GM19328 (cell line): ENCODE results near the gene POU6F1.
"Not testable (repeated sequence)": the region's sequence is repeated elsewhere in the genome, so short reads cannot be mapped to it uniquely, and the experiment has no call there.

Source experiments
- ATAC-seq: cut with Tn5 transposase; IDR thresholded peaks from one replicate; pipeline ENCODE4 v1.9.1; 2021; ENCODE audit warnings: mild to moderate bottlenecking, moderate library complexity; ENCODE audit not compliant: unreplicated experiment

POU6F1 gene

GRCh38 chr12:51217968-51218606 lies at the start of gene POU6F1:
TSS of gene POU6F1 (minus strand) at chr12:51218062. CDS start at chr12:51206836, 11,226 bp downstream.
- peak; percentile 67 for ATAC-seq

- no peak for ATAC-seq
Measured at GRCh38 chr12:51265024-51265423, 47.2 kb upstream of the POU6F1 start.

GRCh38 chr12:51264297-51264696 lies 46.4 kb upstream of the POU6F1 start:
- ATAC-seq, result no peak

- ATAC-seq, result no peak
Measured at GRCh38 chr12:51263341-51263740, 45.5 kb upstream of the POU6F1 start.

- ATAC-seq, result no peak
Measured at GRCh38 chr12:51262758-51263177, 44.9 kb upstream of the POU6F1 start.

GRCh38 chr12:51259600-51259999 lies 41.7 kb upstream of the POU6F1 start:
- ATAC-seq, result not testable (repeated sequence)

- no peak for ATAC-seq
Measured at GRCh38 chr12:51254536-51254935, 36.7 kb upstream of the POU6F1 start.

GRCh38 chr12:51253276-51253675 lies 35.4 kb upstream of the POU6F1 start:
- ATAC-seq, result no peak

- ATAC-seq, result no peak
Measured at GRCh38 chr12:51247523-51248206, 29.8 kb upstream of the POU6F1 start.

GRCh38 chr12:51246254-51246853 lies 28.5 kb upstream of the POU6F1 start:
- ATAC-seq, result no peak

- ATAC-seq, result no peak
Measured at GRCh38 chr12:51245476-51246253, 27.8 kb upstream of the POU6F1 start.

- no peak for ATAC-seq
Measured at GRCh38 chr12:51244269-51244668, 26.4 kb upstream of the POU6F1 start.

GRCh38 chr12:51242876-51243275 lies 25.0 kb upstream of the POU6F1 start:
- ATAC-seq, result no peak

- ATAC-seq, result no peak
Measured at GRCh38 chr12:51242120-51242519, 24.3 kb upstream of the POU6F1 start.

- no peak for ATAC-seq
Measured at GRCh38 chr12:51240971-51241370, 23.1 kb upstream of the POU6F1 start.

GRCh38 chr12:51238510-51239334 lies 20.9 kb upstream of the POU6F1 start, which contains the start of gene DAZAP2:
TSS of gene DAZAP2 (plus strand) at chr12:51238826. CDS start at chr12:51238908, 82 bp downstream.
- peak; percentile 83 for ATAC-seq

- peak; percentile 9 for ATAC-seq
Measured at GRCh38 chr12:51238037-51238509, 20.2 kb upstream of the POU6F1 start.

GRCh38 chr12:51234530-51234929 lies 16.7 kb upstream of the POU6F1 start:
- ATAC-seq, result no peak

GRCh38 chr12:51232642-51233041 lies 14.8 kb upstream of the POU6F1 start:
- ATAC-seq, result no peak

GRCh38 chr12:51229116-51229809 lies 11.4 kb upstream of the POU6F1 start:
- no peak for ATAC-seq
